GM19468 (cell line): Measurements from ENCODE around the gene KIF13A.

Experiments
- ATAC-seq: cut with Tn5 transposase; IDR thresholded peaks from one replicate; pipeline ENCODE4 v1.9.1; 2021; ENCODE audit warnings: mild to moderate bottlenecking, moderate library complexity, moderate number of reproducible peaks; ENCODE audit not compliant: unreplicated experiment; ENCODE audit errors: extremely low read depth

The KIF13A gene

GRCh38 chr6:17881085-17881858, 106.2 kb downstream of the KIF13A start:
- ATAC-seq = no peak

DNA sequence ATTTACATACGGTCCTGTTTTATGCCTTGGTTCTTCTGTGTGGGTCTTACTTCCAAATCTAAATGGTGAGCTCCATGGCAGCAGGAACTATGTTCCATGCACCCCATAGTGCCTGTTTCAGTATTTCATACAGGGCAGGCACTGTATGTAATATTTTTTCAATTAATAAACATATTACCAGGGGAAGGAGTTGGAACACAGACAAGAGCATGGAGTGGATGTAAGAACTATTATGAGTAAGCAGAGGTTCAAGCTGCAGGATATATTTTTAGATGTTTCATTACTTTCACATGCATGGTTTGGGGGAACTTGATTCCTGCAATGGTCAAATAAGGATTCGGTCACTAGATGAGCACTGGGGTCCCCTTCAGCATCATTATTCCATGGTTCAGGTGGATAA, 108.3 kb downstream of the KIF13A start:
- ATAC-seq = no peak

GRCh38 chr6:17878734-17879133, 108.7 kb downstream of the KIF13A start:
- ATAC-seq = no peak

- ATAC-seq = no peak
These were observed 109.5 kb downstream of the KIF13A start for GRCh38 chr6:17877895-17878440.

DNA sequence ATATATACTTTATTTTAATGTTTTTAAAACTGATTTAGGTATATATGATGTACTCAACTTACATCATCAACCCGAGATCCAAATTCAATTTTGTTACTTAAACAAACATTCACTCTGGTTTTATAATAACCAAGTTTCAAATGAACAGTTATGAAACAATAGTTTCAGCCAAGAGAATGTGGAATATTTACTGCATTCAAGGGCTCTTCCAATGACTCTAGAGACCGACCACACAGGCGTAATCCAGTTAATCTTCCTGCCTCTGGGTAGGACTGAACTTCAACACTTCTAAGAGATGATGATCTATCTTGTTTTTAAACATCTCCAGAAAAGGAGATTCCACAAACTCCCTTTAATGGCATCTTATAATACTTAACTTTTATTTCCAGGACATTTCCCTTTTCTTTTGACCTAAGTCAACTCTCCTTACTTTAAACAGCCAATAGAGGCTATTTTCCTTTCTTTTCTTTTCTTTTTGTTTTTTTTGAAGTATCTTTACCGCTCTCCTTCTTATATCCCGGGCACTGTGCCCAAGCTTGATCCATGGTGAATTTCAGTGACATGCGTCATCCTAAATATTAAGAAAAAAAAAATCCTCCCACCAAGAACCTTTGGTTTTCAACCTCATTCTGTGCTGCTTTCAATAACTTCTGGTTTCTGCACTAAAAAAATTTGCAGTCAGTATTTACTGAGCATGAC, 110.1 kb downstream of the KIF13A start:
- no peak for ATAC-seq

DNA sequence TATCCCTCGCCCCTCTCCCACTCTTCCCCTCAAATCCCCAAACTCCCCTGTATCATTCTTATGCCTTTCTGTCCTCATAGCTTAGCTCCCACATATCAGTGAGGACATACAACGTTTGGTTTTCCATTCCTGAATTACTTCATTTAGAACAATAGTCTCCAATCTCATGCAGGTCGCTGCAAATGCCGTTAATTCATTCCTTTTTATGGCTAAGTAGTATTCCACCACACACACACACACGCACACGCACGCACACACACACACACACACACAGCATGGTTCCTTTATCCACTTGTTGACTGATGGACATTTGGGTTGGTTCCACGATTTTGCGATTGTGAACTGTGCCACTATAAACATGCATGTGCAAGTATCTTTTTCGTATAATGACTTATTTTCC, 112.7 kb downstream of the KIF13A start:
- no peak for ATAC-seq

GRCh38 chr6:17872908-17873307, 114.5 kb downstream of the KIF13A start:
- no peak for ATAC-seq

DNA sequence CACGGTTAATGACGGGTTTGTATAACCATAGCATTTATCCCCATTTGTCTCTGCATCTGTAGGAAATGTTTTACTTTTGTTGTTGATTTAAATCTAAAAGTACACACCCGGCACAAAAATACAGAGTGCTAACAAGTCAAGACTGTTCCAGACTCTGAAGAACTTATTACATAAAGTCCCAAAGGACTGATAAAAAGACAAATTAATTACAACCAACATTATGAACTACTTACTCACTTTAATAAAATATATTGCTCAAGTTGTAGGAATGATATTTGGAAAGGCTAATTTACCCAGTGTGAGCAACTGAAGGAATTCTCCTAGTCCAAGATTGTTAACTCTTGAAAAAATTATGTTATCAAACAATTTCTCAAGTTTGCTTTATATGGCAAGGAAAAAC, 115.6 kb downstream of the KIF13A start:
- ATAC-seq = no peak

DNA sequence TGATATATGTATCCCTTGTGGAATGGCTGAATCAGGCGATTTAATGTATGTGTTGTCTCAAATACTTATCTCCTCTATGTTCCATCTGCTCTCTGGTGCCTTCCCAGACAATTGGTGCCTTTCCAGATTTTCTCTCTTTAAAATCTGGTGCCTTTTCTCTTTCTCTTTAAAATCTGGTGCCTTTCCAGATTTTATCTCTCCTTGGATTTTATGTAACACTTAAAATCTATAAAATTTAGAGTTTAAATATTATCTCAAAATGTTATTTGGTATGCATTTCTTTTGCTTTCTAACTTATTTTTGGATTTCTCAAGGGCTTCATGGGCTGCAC, 116.3 kb downstream of the KIF13A start:
- ATAC-seq = no peak

DNA sequence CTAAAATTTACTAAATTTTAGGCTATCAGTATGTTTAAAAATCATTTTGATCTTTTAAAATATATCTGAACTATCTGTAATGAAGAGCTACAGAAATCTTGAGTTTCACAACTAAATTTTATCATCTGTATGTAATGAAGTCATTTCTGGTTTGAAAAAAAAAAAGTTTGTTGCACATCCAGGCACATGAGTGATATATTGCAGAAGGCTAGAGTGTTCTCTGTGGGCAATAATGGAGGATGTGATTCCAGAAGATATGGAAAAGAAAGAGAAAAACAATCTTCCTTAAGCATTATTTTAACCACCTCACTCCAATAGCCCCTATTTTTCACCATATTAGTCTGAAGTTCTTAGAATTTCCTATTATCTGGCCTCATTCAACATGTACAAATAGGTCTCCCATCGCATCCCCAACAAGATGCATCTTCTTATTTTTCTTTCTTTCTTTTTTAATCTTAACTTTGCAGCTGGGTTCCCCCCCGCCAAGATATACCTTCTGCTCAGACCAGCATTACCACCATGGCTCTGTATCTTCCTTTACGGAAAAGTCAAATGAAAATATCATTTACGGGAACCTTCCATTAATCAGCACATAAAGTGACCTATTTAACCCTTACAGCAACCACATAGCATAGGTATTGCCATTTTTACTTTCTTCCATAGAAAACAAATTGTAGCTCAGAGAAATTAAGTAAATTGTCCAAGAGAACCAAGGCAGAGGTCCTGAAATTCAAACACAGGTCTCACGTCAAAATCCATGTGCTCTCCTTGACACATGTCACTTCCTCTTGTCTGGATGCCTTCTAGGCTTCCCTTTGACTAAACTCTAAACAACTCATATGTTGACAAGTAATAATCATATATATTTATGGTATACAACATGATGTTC, 116.9 kb downstream of the KIF13A start:
- no peak for ATAC-seq

DNA sequence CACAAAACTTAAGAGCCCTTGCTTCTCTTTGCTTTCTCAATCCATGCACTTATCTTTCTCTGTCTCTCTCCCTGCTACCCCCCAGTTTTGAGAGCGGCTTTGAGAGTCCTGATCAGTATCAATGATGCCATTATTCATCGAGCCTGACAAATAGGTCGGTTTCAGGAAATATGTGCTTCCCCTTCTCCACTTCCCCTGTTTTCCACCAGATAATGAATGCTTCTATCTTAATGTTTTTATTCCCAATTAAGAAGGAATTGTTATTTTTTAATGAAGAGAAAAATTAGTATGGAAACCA, 117.7 kb downstream of the KIF13A start:
- ATAC-seq = no peak

DNA sequence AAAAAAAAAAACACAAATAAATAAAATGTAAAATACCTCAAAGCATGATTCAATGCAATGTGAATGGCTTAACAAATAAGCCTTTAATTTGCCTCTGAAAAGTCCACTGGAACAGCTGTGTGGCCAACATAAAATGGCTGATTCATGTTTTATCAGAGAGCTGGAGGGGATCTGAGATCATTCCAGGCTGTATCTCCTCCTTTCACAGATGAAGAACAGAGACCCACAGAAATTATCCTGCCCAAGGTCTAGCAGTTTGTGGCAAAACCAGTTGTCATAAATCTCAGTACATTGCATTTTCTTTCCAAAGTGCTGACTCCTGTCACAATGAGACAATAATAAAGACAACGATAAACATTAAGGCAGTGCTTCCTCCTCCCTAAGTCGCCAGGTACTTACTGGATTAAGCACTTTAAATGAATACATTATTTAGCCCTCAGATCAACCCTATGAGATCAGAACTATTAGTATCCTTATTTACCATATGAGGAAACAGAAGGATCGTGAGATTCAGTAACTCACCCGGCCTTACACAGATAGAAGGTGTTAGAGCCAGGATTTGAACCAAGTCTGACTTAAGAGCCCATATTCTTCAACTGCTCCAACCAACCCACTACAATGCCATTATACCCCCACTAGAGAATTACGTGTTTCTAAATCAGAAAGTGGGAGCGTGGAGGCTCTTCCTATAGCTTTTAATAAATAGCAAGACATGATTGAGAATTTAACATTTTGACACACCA, 118.3 kb downstream of the KIF13A start:
- no peak for ATAC-seq

GRCh38 chr6:17867880-17868279, 119.6 kb downstream of the KIF13A start:
- ATAC-seq = no peak

- no peak for ATAC-seq
These were observed 120.5 kb downstream of the KIF13A start for GRCh38 chr6:17866876-17867444.

GRCh38 chr6:17865798-17866725, 121.4 kb downstream of the KIF13A start:
- no peak for ATAC-seq

- no peak for ATAC-seq
These were observed 122.2 kb downstream of the KIF13A start for GRCh38 chr6:17865243-17865642.

DNA sequence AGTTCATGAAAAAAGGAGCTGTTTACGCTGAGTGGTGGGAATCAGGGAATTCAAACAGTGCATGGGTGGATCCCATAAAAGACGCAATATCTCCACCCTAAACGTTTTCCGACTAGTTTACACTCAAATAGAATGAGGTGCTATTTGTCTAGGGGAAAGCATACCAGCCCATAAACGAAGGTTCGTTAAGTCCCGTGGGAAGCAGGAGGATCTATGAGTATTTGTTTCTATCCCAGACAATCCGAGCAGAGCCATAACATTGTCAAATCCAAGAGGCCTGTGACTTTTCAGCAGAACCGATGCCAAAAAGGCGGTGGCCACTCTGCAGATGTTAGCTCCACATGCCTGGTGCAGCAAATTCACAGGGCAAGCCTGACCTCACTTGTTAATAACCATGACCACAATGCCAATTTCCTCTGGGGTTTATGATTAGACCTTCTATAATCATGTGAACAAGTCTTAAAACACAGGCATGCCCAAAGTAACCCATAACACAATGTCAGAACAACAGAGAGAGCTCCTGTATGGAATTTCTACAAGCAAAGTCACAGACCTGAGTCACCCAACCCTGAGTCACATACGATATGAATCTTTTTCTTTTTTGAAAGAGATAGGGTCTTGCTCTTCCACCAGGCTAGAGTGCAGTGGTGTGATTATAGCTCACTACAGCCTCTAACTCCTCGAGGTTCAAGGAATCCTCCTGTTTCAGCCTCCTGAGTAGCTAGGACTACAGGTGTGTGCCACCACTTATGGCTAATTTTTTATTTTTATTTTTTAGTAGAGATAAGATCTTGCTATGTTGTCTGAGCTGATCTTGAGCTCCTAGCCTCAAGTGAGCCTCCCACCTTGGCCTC, 123.3 kb downstream of the KIF13A start:
- no peak for ATAC-seq

DNA sequence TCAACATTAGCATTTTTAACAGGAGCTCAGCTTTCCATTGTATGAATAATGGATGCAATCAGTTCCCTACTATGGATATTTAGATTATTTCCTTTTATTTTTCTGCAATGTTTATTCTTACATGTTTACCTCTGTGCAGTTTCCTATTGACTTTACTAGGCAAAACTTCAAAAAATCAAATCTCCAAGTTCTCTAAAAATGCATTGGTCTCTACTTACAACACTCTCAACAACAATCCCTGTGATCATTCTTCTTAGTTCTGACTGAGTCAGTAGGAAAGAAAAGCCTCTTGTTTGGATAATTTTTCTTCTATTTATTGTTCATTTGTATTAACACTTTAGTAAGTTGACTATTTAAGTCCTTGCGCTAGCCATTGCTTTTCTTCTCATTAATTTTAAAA, 126.1 kb downstream of the KIF13A start:
- ATAC-seq = no peak
